GM18873 (cell line): ENCODE data around the gene SAFB.
"Not testable (repeated sequence)": the region's sequence is repeated elsewhere in the genome, so short reads cannot be mapped to it uniquely, and the experiment has no call there.

Source experiments
- ATAC-seq: cut with Tn5 transposase; IDR thresholded peaks from one replicate; pipeline ENCODE4 v1.9.1; 2021; ENCODE audit warnings: mild to moderate bottlenecking, moderate library complexity, moderate number of reproducible peaks; ENCODE audit not compliant: unreplicated experiment, low FRiP score

SAFB gene

DNA sequence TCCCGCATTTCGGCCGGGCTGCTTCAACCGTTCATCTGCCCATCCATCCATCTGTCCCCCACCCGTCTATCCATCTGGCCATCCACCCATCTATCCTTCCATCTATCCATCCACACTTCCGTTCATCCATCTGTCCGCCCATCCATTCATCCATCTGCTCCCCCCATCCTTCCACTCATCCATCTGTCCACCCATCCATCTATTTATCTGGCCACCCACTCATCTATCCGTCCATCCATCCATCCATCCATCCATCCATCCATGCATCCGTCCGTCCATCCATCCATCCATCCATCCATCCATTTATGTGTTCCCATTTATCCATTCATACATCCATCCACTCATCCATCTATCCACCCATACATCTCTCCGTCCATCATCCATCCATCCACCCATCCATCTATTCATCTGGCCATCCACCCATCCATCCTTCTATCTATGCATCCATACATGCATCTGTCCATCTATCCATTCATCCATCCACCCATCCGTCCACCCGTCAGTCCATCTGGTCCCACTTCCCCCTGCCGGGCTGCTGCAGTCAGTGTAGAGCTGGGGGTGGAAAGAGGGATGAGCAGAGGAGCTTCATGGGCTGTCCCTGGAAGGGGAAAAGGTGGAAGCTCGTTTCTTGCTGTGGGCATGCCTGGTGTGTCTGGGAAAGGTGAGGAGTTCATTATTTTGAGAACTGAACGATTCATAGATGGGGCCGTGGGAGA lies 58.7 kb downstream of the SAFB start:
- no peak for ATAC-seq

GRCh38 chr19:5682107-5682482 lies 59.2 kb downstream of the SAFB start:
- ATAC-seq, result no peak

- no peak for ATAC-seq
These were observed 60.4 kb downstream of the SAFB start for GRCh38 chr19:5683177-5683886.

DNA sequence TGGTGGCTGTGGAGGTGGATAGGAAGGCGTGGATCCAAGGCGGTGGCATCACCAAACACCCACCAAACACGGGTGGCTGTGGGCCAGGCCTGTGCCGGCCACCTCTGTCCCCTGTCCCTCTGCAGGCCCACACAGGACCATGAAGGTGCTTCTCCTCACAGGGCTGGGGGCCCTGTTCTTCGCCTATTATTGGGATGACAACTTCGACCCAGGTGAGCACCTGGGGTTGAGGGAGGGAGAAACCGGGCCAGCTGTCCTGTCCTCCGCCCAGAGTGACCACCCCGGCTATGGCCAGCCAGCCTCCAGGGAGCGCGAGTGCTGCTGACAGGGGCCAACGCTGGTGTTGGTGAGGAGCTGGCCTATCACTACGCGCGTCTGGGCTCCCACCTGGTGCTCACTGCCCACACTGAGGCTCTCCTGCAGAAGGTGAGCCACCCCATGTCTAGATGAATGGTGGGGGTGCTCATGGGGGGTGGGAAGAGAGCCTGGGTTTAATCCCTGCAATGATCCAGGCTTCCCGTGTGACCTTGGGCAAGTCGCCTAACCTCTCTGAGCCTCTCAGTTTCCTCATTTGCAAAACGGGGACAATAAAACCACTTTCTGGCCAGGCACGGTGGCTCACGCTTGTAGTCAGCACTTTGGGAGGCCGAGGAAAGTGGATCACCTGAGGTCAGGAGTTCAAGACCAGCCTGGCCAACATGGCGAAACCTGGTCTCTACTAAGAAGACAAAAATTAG lies 62.0 kb downstream of the SAFB start:
- ATAC-seq, result no peak

DNA sequence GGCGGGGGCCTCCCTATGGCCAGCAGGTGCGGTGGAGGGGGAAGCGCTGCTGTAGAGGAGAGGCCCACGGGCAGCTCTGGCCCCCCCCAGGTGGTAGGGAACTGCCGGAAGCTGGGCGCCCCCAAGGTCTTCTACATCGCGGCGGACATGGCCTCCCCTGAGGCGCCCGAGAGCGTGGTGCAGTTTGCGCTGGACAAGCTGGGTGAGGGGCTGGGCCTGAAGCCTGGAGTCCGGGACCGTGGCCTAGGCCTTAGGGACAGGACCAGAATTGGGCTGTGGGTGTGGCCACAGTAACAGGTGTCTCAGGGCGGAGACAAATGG lies 63.4 kb downstream of the SAFB start:
- ATAC-seq, result no peak

DNA sequence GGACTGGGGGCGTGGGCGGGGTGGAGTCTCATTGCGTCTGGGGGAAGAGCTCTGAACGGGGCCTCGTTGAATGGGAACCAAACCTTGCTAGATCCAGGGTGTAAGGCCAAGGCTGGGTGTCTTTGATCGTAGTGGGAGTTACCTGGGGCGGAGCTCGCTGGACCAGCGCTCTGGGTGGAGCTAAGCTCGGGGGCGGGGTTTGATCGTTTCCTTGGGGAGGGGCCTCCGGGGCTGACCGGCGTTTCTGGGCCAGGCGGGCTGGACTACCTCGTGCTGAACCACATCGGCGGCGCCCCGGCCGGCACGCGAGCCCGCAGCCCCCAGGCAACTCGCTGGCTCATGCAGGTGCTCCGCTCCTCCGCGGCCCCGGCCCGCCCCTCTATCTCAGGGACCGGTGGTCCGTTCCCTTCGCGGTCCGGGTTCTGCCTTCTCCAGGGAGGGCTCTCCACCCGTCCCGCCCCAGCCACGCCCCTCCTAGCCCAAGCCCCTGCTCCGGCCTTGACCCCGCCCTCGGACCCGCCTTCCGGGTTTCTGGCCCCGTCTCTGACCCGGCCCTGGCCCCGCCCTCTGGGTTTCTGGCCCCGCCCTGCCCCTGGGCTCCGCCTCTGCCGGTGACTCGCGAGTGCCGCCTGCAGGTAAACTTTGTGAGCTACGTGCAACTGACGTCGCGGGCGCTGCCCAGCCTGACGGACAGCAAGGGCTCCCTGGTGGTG lies 63.9 kb downstream of the SAFB start:
- ATAC-seq, result no peak

DNA sequence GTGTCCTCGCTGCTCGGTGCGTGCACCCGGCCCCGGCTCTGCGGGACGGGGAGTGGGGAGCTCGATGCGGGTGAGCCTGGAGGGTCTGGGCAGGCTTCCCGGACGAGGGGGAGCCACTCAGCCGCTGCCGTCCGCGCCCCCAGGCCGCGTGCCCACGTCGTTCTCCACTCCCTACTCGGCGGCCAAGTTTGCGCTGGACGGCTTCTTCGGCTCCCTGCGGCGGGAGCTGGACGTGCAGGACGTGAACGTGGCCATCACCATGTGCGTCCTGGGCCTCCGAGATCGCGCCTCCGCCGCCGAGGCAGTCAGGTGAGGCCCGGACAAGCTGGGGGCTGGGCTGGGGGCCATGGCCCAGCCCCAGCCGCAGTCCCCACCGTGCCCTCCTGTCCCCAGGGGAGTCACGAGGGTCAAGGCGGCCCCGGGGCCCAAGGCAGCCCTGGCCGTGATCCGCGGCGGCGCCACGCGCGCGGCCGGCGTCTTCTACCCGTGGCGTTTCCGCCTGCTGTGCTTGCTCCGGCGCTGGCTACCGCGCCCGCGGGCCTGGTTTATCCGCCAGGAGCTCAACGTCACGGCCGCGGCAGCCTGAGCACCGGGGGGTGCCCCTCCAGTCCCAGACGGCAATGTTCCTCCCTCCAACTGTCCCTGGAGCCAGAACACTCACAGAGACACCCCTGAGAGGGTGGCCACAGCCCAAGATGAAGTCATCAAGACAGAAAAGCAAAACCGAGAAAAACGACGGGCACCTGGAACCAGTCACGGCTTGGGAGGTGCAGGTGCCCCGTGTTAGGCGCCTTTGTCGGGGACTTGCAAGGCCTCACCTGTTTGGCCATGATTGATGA lies 64.7 kb downstream of the SAFB start:
- ATAC-seq, result no peak

GRCh38 chr19:5688262-5688881 lies 65.5 kb downstream of the SAFB start:
- not testable (repeated sequence) for ATAC-seq

GRCh38 chr19:5690125-5690954 lies 67.5 kb downstream of the SAFB start, which contains the start of gene RPL36:
TSS of gene RPL36 (plus strand) at chr19:5690295. CDS start at chr19:5690508, 213 bp downstream.
- ATAC-seq, result no peak

DNA sequence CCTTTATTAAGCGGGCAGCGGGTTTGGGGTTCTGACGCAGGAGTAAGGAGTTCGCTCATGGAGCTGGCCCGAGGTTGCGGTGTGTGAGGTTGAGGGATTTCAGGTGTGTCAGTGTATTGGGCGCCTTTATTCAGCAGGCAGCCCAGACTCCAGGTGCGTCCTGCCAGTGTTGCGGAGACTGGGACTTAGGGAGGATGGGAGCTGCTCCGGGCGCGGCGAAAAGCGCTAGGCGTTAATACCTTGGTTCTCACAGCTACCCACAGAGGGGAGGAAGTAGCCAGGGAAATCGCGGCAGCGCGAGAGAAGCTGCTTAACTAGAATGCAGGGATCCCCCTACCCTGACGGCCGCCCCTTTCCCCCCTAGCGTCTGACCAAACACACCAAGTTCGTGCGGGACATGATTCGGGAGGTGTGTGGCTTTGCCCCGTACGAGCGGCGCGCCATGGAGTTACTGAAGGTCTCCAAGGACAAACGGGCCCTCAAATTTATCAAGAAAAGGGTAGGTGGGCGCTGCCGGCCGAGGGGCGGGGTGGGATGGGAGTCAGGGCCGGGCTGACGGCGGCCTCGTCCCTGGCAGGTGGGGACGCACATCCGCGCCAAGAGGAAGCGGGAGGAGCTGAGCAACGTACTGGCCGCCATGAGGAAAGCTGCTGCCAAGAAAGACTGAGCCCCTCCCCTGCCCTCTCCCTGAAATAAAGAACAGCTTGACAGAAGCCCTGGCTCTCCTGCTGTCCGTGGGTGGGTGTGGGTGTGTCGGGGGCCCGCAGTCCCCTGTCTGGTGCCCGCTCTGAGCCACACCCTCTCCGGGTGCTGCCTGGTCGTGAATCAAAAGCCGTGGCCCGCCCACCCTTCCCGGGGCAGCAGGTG lies 68.3 kb downstream of the SAFB start:
- ATAC-seq, result no peak

- no peak for ATAC-seq
These were observed 69.2 kb downstream of the SAFB start for GRCh38 chr19:5691822-5692722.

GRCh38 chr19:5692723-5693194 lies 69.9 kb downstream of the SAFB start:
- ATAC-seq, result no peak

DNA sequence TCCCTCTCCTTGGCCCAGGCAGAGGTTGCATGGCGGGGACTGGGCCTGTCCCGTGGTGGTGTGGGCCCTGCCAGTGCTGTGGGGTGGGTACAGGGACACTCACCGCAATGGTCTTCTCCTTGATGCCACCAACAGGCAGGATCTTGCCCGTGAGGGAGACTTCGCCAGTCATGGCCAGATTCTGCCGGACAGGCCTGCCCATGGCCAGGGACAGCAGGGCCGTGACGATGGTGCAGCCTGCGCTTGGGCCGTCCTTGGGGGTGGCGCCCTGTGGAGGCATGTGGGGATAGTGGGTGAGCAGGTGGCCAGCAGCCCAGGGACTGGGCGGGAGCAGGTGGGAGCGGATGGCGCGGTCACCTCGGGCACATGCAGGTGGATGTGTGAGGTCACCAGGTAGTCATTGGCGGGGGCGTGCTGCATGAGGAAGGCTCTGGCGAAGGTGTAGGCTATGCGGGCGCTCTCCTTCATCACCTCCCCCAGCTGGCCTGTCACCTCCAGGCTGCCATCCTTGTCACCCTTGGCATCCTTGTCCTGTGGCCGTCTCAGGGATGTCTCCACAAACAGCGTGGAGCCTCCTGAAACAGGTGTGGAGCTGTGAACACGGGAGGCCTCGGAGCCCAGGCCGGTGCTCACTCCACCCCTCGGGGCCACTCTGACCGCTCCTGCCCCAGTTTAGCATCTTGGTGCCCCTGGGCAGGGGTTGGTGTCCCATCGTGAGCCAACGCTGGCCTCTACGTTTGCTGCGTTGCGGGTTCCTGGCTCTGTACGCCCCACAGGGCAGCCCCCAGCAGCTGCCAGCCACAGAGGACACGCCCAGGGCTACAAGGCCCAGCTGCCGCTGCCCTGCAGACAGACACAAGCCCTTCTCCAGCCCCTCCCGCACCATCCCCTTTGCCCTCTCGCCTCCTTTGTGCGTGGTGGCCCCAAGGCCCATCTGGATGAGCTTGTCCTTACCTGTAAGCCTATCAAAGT lies 70.6 kb downstream of the SAFB start:
- ATAC-seq, result no peak

GRCh38 chr19:5694167-5694955 lies 71.5 kb downstream of the SAFB start:
- no peak for ATAC-seq
